ENCODE results near the gene DLX4. TPM values are rescaled to one million over a fixed set of nuclear protein-coding genes. Genes with fewer than 3 reads are reported as not detected.

Gene DLX4
- total and polyA plus RNA-seq, 7 donors: 0.34 TPM; not detected in 6

DNA sequence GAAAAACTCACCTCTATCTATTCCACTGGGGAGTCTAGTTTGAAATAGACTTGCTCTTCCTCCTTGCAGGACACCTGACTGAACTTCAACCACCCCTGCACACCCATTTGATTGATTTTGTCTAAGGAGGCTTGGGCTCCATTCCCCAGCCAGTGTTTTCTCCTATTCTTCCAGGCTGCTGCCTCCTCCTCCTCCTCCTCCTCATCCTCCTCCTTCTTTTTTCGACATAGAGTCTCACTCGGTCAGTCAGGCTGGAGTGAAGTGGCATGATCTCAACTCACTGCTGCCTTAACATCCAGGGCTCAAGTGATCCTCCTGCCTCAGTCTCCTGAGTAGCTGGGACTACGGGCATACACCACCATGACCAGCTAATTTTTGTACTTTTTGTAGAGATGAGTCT lies 1.8 kb upstream of the DLX4 start:
- DNase-seq: no peak
- Histone ChIP-seq H3K4me3 (no peak overlapping the region), H3K36me3 (no peaks in the 10 kb centered on the region), H3K9me3 (no peaks in the 10 kb centered on the region), H3K27me3 (peaks cover 86 to 100% (median 99%) of the 10 kb centered on the region in 3 donors), H3K4me1 (peaks cover 0 to 54% (median 41%) of the 10 kb centered on the region in 4 donors), H3K27ac (no peak overlapping the region)
- TF ChIP-seq EP300 (IDR thresholded peaks at IDR 0.05) (no peak), POLR2AphosphoS5 (IDR thresholded peaks at IDR 0.05) (no peak), POLR2A (IDR thresholded peaks at IDR 0.05) (no peak)
- TF ChIP-seq, protein P1, sequence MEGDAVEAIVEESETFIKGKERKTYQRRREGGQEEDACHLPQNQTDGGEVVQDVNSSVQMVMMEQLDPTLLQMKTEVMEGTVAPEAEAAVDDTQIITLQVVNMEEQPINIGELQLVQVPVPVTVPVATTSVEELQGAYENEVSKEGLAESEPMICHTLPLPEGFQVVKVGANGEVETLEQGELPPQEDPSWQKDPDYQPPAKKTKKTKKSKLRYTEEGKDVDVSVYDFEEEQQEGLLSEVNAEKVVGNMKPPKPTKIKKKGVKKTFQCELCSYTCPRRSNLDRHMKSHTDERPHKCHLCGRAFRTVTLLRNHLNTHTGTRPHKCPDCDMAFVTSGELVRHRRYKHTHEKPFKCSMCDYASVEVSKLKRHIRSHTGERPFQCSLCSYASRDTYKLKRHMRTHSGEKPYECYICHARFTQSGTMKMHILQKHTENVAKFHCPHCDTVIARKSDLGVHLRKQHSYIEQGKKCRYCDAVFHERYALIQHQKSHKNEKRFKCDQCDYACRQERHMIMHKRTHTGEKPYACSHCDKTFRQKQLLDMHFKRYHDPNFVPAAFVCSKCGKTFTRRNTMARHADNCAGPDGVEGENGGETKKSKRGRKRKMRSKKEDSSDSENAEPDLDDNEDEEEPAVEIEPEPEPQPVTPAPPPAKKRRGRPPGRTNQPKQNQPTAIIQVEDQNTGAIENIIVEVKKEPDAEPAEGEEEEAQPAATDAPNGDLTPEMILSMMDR (IDR thresholded peaks at IDR 0.05): no peak
- 31 to 33% methylated on average over 3 of the region's 3 CpGs for WGBS, 2 donors
- intact Hi-C loops (cut with DNase I): no loop called here

DNA sequence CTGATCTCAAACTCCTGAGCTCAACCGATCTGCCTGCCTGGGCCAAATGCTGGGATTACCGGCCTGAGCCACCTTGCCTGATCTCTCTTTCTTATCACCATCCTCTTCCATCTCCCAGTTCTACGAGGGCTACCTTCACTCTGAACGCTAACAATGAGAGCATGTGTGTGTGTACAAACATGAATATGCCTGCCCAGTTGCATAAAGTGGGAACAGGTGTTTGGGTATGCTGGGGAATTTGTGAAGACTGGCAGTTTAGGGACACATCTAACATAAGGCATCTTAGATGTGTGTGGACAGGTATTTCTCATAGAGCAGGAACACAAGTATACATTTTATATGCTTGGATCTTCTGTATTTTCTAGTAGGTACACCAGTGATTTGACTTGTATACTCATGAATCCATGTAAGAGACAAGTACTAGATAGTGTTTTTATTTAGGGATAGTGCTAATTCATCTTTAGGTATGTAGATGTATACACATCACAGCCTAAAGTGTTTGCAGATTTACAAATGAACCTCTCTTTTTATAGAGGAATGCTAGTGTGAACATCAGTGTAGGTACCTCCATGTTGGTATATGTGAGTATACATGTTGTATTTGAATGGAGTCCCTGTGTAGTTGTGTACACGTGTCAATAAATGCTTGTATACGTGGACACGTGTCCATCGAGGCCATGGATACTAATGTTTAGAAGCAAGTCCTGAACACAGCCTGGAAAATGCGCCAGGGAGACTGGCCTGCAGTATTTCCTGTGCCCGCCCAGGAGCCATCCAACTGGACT lies 1.2 kb upstream of the DLX4 start:
- H3K36me3 ChIP-seq: no peaks in the 10 kb centered on the region
- no peak for DNase-seq
- TF ChIP-seq POLR2AphosphoS5 (IDR thresholded peaks at IDR 0.05) (no peak), POLR2A (IDR thresholded peaks at IDR 0.05) (no peak)
- H3K9me3 ChIP-seq: no peaks in the 10 kb centered on the region
- peak overlapping the region in 3 of 4 donors; percentile 34 to 43 (median 41) for H3K4me3 ChIP-seq
- peaks cover 87 to 100% (median 99%) of the 10 kb centered on the region in 3 donors for H3K27me3 ChIP-seq
- intact Hi-C loops (cut with DNase I): no loop called here
- no peak overlapping the region for H3K27ac ChIP-seq
- peaks cover 0 to 61% (median 47%) of the 10 kb centered on the region in 4 donors for H3K4me1 ChIP-seq
- WGBS, 2 donors: 18 to 19% methylated on average over 10 of the region's 10 CpGs

DNA sequence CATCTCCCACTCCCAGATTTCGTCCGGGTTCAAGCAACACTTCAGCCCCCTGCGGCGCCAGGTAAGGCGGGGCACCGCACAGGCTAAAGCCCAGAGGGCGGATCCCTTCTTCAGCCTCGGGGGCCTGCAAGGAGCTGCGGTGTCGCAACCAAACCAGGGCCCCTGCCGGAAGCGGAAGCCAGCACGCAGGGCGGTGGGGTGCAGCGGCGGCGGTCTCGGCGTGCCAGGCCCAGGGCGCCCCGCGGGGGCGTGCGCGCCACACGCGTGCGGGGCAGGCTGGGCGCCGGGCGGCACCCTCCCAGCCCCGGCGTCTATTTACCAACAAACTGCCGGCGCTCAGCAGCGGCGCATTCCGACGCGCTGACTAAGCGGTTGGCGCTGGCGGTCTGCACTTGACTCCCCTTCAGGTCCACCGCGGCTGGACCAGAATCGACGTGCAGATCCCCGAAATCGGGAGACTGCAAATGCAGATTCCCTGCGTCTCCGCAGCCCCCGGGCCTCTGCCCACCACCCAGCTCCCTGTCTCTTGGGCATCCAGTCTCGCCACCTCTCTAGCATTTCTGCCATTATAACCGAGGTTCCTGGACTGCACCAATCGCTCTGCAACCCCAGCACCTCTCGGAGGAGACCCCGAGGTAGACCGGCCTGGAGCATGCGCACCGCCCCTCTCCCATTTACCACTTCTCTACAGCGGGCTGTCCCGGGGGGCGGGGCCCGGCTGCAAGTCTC lies 421 bp upstream of the DLX4 start:
- DNase-seq: no peak

DNA sequence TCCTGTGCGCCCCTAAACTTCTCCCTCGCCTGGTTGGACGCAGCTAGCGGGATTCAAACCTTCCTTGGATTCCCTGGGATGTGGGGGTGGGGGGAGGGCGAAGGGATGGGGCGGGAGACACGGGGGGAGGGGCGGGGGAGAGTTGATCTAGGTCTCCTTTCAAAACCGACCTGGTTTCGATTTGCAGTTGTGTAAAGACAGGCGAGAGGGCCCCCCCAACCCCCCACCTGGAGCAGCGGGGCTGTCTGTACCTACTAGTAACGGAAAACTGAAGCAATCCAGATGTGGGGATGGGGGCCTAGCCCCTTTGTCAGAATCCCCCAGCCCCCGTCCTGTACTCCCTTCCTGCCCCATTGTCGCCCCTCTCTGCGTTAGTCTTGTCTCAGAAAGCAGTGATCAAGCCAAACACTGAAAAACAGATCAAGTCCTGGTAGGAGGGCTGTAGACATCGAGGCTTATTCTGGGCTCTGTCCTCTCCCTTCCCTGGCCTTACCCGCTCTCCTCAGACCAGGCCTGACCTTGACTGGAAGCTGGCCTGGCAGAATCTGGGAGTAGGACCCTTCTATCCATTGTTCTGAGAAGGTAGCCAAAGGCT lies 902 bp downstream of the DLX4 start:
- H3K4me3 ChIP-seq: no peak overlapping the region
- DNase-seq: no peak

More for the DNA sequence above, 421 bp upstream of the DLX4 start:
- Histone ChIP-seq H3K36me3 (no peaks in the 10 kb centered on the region), H3K27me3 (peaks cover 91 to 100% (median 99%) of the 10 kb centered on the region in 3 donors), H3K27ac (no peak overlapping the region), H3K4me1 (peaks cover 0 to 61% (median 49%) of the 10 kb centered on the region in 4 donors), H3K9me3 (no peaks in the 10 kb centered on the region), H3K4me3 (peak overlapping the region in 3 of 4 donors; percentile 34 to 43 (median 41))
- 0 to 1% methylated on average over 64 of the region's 64 CpGs for WGBS, 2 donors
- intact Hi-C loops (cut with DNase I): no loop called here
- TF ChIP-seq, protein P1 (IDR thresholded peaks at IDR 0.05): no peak
- TF ChIP-seq EP300 (IDR thresholded peaks at IDR 0.05) (no peak), POLR2A (IDR thresholded peaks at IDR 0.05) (no peak), POLR2AphosphoS5 (IDR thresholded peaks at IDR 0.05) (no peak)

More for the DNA sequence above, 902 bp downstream of the DLX4 start:
- 13 to 20% methylated on average over 18 of the region's 18 CpGs for WGBS, 2 donors
- Histone ChIP-seq H3K36me3 (no peaks in the 10 kb centered on the region), H3K27me3 (peaks cover 83 to 100% (median 98%) of the 10 kb centered on the region in 3 donors), H3K9me3 (no peaks in the 10 kb centered on the region), H3K4me1 (peaks cover 0 to 47% (median 40%) of the 10 kb centered on the region in 4 donors), H3K27ac (no peak overlapping the region)
- intact Hi-C loops (cut with DNase I): no loop called here
- TF ChIP-seq EP300 (IDR thresholded peaks at IDR 0.05): no peak
- TF ChIP-seq, protein P1 (IDR thresholded peaks at IDR 0.05): no peak
- TF ChIP-seq POLR2A (IDR thresholded peaks at IDR 0.05): no peak
- no peak for TF ChIP-seq POLR2AphosphoS5 (IDR thresholded peaks at IDR 0.05)
